GM13976 (cell line): Measurements from ENCODE around the gene CEMP1.

Source experiments
- DNase-seq: peaks from one replicate; pipeline ENCODE4 v3.0.0; 2012; ENCODE audit warnings: low spot score
- CTCF ChIP-seq: IDR thresholded peaks from 2 replicates; pipeline ENCODE4 v1.5.1; 2012; ENCODE audit warnings: borderline replicate concordance, mild to moderate bottlenecking; ENCODE audit not compliant: insufficient read depth; ENCODE audit errors: extremely low read depth, missing control alignments, control extremely low read depth
- in situ Hi-C: fragments of 300-500 bp; cut with MboI; formaldehyde crosslinking; loops from one replicate; pipeline ENCODE4 v1.12.0; 2022; ENCODE audit warnings: low sequenced_read_pairs, mixed read lengths, inconsistent platforms; ENCODE audit not compliant: unreplicated experiment

CEMP1 gene

GRCh38 chr16:2482708-2483534, 48.3 kb downstream of the CEMP1 start:
- no peak for DNase-seq
- TF ChIP-seq CTCF: no peak
- in situ Hi-C loops: loop anchor here (25.0 kb wide), 1 partner anchor 471 kb away; the partner anchor contains the start of genes NPW and ZNF598

- TF ChIP-seq CTCF: no peak
- DNase-seq: no peak
- in situ Hi-C loops: loop anchor here (25.0 kb wide), 1 partner anchor 470 kb away; the partner anchor contains the start of genes NPW and ZNF598
Measured at GRCh38 chr16:2482249-2482648, 49.0 kb downstream of the CEMP1 start.

GRCh38 chr16:2481676-2482075, 49.5 kb downstream of the CEMP1 start:
- in situ Hi-C loops: loop anchor here (25.0 kb wide), 1 partner anchor 469 kb away; the partner anchor contains the start of genes NPW and ZNF598
- no peak for DNase-seq

GRCh38 chr16:2480948-2481347, 50.3 kb downstream of the CEMP1 start:
- in situ Hi-C loops: loop anchor here (25.0 kb wide), 1 partner anchor 469 kb away; the partner anchor contains the start of genes NPW and ZNF598
- TF ChIP-seq CTCF: no peak
- DNase-seq: no peak

More at GRCh38 chr16:2481676-2482075, 49.5 kb downstream of the CEMP1 start:
- TF ChIP-seq CTCF: no peak
